HG03103 (cell line): Measurements from ENCODE around the gene SLC36A3.
"Not testable (repeated sequence)": the region's sequence is repeated elsewhere in the genome, so short reads cannot be mapped to it uniquely, and the experiment has no call there.

Experiments used
- ATAC-seq: cut with Tn5 transposase; IDR thresholded peaks from one replicate; pipeline ENCODE4 v1.9.1; 2021; ENCODE audit warnings: low read depth; ENCODE audit not compliant: unreplicated experiment

SLC36A3 gene

DNA sequence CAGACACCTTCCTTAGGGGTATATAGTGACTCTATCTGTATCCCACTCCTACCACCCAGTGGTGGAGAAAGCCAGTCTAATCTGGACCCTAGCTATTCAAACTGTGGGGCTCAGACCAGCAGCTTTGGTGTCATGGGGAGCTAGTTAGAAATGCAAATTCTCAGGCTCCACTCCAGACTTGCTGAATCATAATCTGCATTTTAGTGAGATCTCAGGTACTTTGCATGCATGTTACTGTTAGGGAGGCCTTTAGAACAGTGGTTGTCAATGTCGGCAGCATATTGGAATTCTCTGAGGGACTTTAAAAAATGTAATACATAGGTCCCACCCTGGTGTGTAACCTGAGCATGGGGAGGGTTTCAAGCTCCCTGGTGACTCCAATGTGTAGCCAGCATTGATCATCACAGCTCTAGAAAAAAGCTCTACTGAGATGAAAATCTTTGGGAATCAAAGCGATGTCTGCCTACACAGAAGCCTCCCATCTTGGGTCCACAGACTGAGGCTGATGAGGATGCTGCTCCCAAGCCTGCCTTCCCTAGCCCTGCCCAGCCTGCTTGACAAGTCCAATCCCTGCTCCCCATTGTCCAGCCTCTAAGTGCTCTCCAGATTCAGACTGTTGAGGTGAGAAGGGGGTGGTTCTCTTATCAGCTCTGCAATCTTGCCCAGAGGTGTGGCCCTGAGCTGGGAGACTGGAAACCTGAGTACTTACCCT, 62.5 kb downstream of the SLC36A3 start:
- peak; percentile 33 for ATAC-seq

DNA sequence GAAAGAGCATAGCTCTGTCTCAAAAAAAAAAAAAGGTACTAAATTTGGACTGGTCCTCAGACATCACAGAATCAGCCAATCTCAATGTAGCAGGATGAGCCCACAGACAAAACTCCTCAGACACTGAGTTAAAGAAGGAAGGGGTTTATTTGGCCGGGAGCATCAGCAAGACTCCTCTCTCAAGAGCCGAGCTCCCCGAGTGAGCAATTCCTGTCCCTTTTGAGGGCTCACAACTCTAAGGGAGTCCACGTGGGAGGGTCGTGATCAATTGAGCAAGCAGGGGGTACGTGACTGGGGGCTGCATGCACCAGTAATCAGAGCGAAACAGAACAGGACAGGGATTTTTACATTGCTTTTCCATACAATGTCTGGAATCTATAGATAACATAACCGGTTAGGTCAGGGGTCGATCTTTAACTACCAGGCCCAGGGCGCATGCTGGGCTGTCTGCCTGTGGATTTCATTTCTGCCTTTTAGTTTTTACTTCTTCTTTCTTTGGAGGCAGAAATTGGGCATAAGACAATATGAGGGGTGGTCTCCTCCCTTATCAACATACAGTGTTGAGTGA, 63.2 kb downstream of the SLC36A3 start:
- not testable (repeated sequence) for ATAC-seq

DNA sequence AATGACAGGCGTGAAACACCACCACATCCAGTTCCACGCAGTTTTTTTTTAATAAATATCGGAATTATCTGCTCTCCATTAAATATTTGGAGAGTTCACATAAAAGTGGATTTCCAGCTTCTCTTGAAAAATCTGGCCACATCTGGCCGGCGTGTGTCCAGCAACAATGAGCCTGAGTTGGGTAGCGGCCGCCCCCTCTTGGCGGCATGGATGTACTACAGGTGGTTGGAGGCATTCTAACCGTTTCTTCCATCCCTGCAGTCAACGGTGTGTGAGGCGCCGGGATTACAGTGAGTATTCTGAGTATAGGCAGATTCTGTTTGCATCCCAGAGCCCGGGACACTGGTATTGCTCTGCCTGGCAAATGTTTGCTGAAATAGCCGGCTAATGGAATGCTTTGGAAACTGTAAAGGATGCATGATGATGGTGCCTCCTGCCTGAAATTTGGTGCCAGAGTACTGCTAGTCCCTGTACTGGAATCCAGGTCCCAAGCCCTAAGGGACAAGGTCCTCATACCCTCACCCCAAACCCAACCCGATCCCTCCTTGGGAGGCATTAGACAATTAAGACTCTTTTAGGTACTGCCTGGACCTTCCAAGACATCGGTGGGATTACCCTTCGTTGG, 64.2 kb downstream of the SLC36A3 start:
- ATAC-seq = no peak

DNA sequence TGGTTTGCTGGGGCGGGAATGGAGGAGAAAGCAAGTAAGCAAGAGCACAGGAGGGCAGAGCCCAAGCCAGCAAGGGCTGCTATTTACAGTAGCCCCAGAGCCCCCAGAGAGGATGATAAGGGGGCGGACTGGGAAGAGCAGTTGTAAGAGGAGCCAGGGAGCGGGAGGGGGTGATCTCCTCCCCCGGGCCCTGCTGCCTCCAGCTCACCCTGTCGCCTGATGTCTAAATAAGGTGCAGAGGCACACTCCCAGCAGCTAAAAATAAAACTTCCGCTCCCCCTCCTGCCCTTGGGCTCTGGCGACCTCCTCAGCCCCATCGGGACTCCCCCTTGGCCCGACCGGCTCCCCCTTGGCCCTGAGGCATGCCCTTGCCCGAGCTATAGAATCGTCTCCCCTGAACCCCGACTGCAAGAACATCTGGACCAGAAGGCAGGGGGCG, 65.2 kb downstream of the SLC36A3 start:
- ATAC-seq = peak; percentile 37

- ATAC-seq = no peak
Observed at GRCh38 chr5:151237685-151238084, 65.9 kb downstream of the SLC36A3 start.

DNA sequence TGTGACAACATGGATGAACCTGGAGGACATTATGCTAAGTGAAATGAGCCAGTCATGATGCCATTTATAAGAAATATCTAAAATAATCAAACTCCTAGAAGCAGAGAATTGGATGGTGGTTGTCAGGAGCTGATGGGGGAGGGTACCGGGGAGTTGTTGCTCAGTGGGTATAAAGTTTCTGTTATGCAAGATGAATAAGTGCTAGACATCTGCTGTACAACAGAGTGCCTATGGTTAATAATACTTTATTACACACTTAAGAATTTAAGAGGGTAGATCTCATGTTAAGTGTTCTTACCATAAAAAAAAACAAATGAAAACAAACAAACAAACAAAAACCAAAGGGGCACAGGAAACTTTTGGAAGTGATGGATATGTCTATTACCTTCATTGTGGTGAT, 66.7 kb downstream of the SLC36A3 start:
- ATAC-seq = no peak

- ATAC-seq = not testable (repeated sequence)
Observed at GRCh38 chr5:151235239-151235571, 68.4 kb downstream of the SLC36A3 start.

- peak; percentile 63 for ATAC-seq
Observed at GRCh38 chr5:151234476-151235238, 68.9 kb downstream of the SLC36A3 start.

DNA sequence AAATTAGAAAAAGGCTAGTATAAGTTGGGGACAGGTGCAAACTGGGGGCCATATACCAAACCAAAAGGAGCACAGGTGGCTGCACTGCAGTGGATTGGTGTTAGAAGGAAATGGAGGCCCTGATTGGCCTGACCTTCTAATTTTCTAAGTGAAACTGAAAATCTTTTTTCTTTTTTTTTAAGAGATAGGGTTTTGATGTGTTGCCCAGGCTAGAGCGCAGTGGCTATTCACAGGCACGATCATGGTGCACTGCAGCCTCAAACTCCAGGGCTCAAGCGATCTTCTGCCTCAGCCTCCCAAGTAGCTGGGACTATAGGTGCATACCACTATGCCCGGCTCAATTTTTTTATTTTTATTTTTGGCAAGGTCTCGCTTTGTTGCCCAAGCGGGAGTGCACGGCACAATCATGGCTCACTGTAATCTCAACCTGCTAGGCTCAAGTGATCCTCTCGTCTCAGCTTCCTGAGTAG, 69.9 kb downstream of the SLC36A3 start:
- peak; percentile 44 for ATAC-seq

DNA sequence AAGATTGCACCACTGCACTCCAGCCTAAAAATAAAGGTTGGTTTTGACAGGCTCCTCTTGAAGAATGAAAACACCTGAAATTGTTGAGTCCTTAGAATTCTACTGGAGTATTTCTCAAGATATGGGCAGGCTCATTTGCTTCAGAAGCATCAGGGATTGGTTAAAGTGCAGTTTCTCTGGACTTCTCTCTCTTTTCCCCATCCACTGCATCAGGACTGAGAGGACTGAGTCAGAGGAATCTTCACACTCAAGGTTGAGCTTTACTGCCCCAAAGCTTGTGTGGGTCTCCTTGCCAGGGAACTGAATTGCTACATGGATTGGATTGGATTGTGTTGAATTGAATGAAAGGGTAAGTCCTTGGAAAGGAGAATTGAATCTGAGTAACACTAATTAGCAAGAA, 72.2 kb downstream of the SLC36A3 start:
- no peak for ATAC-seq

- no peak for ATAC-seq
Observed at GRCh38 chr5:151230048-151230680, 73.4 kb downstream of the SLC36A3 start.

DNA sequence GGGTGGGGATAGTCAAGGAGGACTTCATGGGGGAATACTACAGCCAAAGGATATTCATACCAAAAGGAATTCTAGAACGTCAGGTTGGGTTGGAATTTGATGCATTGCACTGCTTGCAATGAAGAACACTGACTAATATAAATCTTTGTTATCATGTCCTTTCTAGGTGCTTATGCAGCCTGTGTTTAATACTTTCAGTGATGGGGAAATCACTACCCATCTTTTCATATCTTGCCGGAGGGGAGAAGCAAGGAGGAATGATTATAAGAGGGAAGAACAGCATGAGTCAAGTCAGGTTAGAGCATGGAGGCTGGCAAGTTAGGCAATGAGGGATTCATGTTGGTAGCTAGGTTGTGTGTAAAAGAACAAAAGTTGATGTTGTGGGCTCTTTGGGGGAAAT, 74.6 kb downstream of the SLC36A3 start:
- no peak for ATAC-seq

DNA sequence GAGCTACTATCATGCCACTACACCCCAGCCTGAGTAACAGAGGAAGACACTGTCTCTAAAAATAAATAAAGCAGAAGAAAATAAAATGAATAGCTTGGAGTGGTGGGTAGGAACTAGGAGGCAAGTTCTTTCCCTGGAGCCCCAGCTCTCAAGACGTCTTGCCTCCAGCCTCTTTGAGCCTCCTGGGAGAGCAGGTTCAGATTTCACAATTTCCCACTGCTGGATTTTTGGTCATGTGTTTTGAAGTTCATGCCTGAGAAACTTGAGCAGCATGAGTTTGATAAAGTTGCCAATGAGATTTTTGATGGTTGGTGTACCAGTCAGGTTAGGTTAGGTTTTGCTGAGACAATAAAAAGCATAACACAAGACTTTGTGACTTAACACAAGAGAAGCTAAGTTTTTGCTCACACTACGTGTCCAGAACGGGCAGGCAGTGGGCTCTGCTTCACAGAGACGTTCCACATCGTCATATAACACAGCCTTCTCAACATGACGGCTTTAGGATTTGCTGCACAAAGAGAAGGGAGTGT, 75.6 kb downstream of the SLC36A3 start:
- ATAC-seq = no peak
